HEK293T (cell line): ENCODE measurements around the gene CPD.
A peak's percentile ranks its signal among the peaks of the same experiment; 100 is the strongest.

Source experiments
- CTCF ChIA-PET: fragments of 350-600 bp; formaldehyde crosslinking; extraction: SDS; loops from one replicate; lab custom pipeline; 2021; ENCODE audit warnings: antibody characterized with exemption, inconsistent platforms; lab: Yijun Ruan, JAX
- POLR2A ChIA-PET: fragments of 350-600 bp; formaldehyde crosslinking; extraction: SDS; loops from one replicate; lab custom pipeline; 2020; ENCODE audit warnings: antibody characterized with exemption, inconsistent platforms; lab: Yijun Ruan, JAX
- DNase-seq: peaks from one replicate; pipeline ENCODE4 v3.0.0; 2012; ENCODE audit warnings: mixed read lengths; ENCODE audit errors: extremely low spot score
- ARNT ChIP-seq: fragments of 450-650 bp; IDR thresholded peaks from 2 replicates; pipeline ENCODE4 v1.6.1; 2017; ENCODE audit warnings: mild to moderate bottlenecking
- BHLHE40 ChIP-seq: fragments of 450-650 bp; IDR thresholded peaks from 2 replicates; pipeline ENCODE4 v1.6.1; 2016; ENCODE audit warnings: mild to moderate bottlenecking, moderate library complexity, borderline replicate concordance
- CTBP1 ChIP-seq: fragments of 450-650 bp; IDR thresholded peaks from 2 replicates; pipeline ENCODE4 v1.6.1; 2016; ENCODE audit warnings: borderline replicate concordance
- ELF4 ChIP-seq: fragments of 450-650 bp; IDR thresholded peaks from 2 replicates; pipeline ENCODE4 v1.6.1; 2017; ENCODE audit warnings: antibody characterized with exemption
- FOXA1 ChIP-seq: fragments of 450-650 bp; IDR thresholded peaks from 2 replicates; pipeline ENCODE4 v1.6.1; 2016; ENCODE audit warnings: mild to moderate bottlenecking
- FOXK2 ChIP-seq: fragments of 450-650 bp; IDR thresholded peaks from 2 replicates; pipeline ENCODE4 v1.6.1; 2016; ENCODE audit warnings: mild to moderate bottlenecking
- FOXM1 ChIP-seq: fragments of 450-650 bp; IDR thresholded peaks from 2 replicates; pipeline ENCODE4 v1.6.1; 2017; ENCODE audit warnings: mild to moderate bottlenecking, borderline replicate concordance
- HDGF ChIP-seq: fragments of 450-650 bp; IDR thresholded peaks from 2 replicates; pipeline ENCODE4 v1.6.1; 2017; ENCODE audit warnings: antibody characterized with exemption, borderline replicate concordance
- L3MBTL2 ChIP-seq: fragments of 450-650 bp; conservative IDR thresholded peaks from 2 replicates; pipeline ENCODE4 v1.6.1; 2016; ENCODE audit warnings: mild to moderate bottlenecking
- LEF1 ChIP-seq: fragments of 450-650 bp; IDR thresholded peaks from 2 replicates; pipeline ENCODE4 v1.6.1; 2017; ENCODE audit warnings: mild to moderate bottlenecking, borderline replicate concordance
- NFRKB ChIP-seq: fragments of 450-650 bp; IDR thresholded peaks from 2 replicates; pipeline ENCODE4 v1.6.1; 2016; ENCODE audit warnings: mild to moderate bottlenecking, moderate library complexity
- SP1 ChIP-seq: fragments of 450-650 bp; IDR thresholded peaks from 2 replicates; pipeline ENCODE4 v1.6.1; 2017
- SUZ12 ChIP-seq: fragments of 450-650 bp; IDR thresholded peaks from 2 replicates; pipeline ENCODE4 v1.6.1; 2016; ENCODE audit warnings: mild to moderate bottlenecking
- TARDBP ChIP-seq: fragments of 450-650 bp; IDR thresholded peaks from 2 replicates; pipeline ENCODE4 v1.6.1; 2016
- ZNF384 ChIP-seq: fragments of 450-650 bp; IDR thresholded peaks from 2 replicates; pipeline ENCODE4 v1.6.1; 2016
- TF ChIP-seq, protein P1 (sequence below): fragments of 450-650 bp; IDR thresholded peaks from 2 replicates; pipeline ENCODE4 v1.6.1; 2016

The CPD gene

DNA sequence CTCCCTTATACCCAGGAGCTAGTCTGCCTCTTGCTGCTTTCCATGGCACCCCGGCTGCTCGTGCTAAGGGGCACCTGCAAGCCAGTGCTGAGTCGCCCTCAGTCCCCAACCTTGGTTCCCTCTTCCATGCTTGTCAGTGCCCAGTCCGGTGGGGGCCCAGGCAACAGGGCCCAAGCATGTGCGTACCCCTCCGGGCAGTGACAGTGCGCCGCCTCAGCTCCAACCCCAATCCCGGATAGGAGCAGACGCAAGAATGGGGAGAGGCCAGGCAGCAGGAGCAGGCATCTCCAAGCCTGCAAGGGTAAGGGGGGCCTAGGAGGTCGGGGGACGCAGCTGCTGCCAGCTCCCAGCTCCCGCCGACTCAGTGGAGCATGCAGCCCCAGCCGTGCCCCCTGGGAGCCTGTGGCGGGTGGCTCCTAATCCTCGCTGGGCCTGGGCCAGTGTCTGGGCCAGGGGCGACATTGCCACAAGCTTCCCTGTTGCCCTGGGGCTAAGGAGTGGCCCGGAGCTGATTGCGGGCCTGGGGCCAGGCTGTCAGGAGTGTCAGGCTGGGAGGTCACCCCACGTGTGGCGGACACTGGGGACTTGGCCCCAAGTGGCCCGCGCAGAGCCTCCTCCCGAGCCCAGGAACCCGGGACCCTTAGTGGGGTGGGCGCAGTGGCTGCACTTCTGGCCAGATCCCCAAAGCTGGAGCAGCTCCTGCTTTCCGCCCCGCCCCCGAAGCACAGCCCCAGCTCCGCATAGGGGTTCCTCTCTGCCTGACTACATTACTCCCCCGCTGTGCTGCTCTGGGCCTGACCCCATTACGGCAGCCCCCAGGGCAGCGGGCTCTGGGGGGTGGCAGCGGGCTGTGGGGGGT lies 9.8 kb downstream of the CPD start:
- ChIA-PET POLR2A (no interaction called here), CTCF (no interaction called here)
- DNase-seq, result no peak
- TF ChIP-seq CTBP1, result no peak
- TF ChIP-seq ELF4, result no peak
- TF ChIP-seq, protein P1, sequence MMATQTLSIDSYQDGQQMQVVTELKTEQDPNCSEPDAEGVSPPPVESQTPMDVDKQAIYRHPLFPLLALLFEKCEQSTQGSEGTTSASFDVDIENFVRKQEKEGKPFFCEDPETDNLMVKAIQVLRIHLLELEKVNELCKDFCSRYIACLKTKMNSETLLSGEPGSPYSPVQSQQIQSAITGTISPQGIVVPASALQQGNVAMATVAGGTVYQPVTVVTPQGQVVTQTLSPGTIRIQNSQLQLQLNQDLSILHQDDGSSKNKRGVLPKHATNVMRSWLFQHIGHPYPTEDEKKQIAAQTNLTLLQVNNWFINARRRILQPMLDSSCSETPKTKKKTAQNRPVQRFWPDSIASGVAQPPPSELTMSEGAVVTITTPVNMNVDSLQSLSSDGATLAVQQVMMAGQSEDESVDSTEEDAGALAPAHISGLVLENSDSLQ, result no peak
- TF ChIP-seq LEF1, result no peak
- TF ChIP-seq BHLHE40, result no peak
- no peak for TF ChIP-seq NFRKB
- TF ChIP-seq L3MBTL2, result no peak
- TF ChIP-seq SP1, result no peak
- TF ChIP-seq ZNF384, result no peak
- no peak for TF ChIP-seq SUZ12
- no peak for TF ChIP-seq TARDBP
- no peak for TF ChIP-seq HDGF
- no peak for TF ChIP-seq FOXM1
- no peak for TF ChIP-seq FOXK2
- TF ChIP-seq FOXA1, result no peak
- no peak for TF ChIP-seq ARNT

DNA sequence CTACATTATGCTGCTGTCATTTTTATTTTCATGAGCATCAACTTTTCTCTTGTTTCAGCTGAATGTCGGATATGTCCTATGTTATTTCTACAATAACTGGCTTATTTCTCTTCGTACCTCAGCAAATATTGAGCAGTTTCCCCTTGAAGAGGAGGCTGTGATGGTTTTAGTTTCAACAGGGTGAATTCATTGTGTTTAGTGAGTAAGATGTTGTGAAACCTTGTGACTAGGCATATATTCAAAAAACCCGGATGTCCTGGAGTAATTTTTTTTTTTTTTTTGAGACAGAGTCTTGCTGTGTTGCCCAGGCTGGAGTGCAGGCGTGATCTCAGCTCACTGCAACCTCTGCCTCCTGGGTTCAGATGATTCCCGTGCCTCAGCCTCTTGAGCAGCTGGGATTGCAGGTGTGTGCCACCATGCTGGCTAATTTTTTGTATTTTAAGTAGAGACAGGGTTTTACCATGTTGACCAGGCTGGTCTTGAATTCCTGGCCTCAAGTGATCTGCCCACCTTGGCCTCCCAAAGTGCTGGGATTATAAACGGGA lies 11.1 kb downstream of the CPD start:
- DNase-seq, result no peak
- CTCF ChIA-PET, result no interaction called here
- no peak for TF ChIP-seq CTBP1
- TF ChIP-seq SP1, result no peak
- POLR2A ChIA-PET, result no interaction called here

GRCh38 chr17:30391534-30391933 lies 12.8 kb downstream of the CPD start:
- TF ChIP-seq L3MBTL2 (no peak), ZNF384 (no peak), CTBP1 (no peak), LEF1 (no peak), FOXA1 (no peak)
- CTCF ChIA-PET, result interaction anchor here (0.6 to 0.7 kb wide), 2 partner anchors 8 to 53 kb away, joined by 5 to 8 read pairs; no protein-coding TSS in a partner anchor
- POLR2A ChIA-PET, result no interaction called here
- no peak for DNase-seq

GRCh38 chr17:30393491-30393890 lies 14.8 kb downstream of the CPD start:
- no peak for TF ChIP-seq TARDBP
- TF ChIP-seq FOXA1, result no peak
- TF ChIP-seq CTBP1, result no peak
- no peak for TF ChIP-seq ARNT
- TF ChIP-seq HDGF, result no peak
- no peak for TF ChIP-seq FOXM1
- no peak for TF ChIP-seq SP1
- no peak for TF ChIP-seq FOXK2
- TF ChIP-seq ELF4, result no peak
- TF ChIP-seq L3MBTL2, result no peak
- ChIA-PET CTCF (no interaction called here), POLR2A (interaction anchor here (1.9 kb wide), 1 partner anchor 10 kb away, joined by 7 read pairs; no protein-coding TSS in a partner anchor)
- no peak for DNase-seq

- DNase-seq, result no peak
- TF ChIP-seq ZNF384, result peak; percentile 62
- no peak for TF ChIP-seq ELF4
- ChIA-PET POLR2A (interaction anchor here (0.9 to 1.9 kb wide), 2 partner anchors 10 to 14 kb away, joined by 3 to 7 read pairs; no protein-coding TSS in a partner anchor), CTCF (interaction anchor here (0.6 kb wide), 2 partner anchors 16 to 290 kb away, joined by 3 read pairs; no protein-coding TSS in a partner anchor)
Measured at GRCh38 chr17:30393911-30394867, 15.5 kb downstream of the CPD start.

DNA sequence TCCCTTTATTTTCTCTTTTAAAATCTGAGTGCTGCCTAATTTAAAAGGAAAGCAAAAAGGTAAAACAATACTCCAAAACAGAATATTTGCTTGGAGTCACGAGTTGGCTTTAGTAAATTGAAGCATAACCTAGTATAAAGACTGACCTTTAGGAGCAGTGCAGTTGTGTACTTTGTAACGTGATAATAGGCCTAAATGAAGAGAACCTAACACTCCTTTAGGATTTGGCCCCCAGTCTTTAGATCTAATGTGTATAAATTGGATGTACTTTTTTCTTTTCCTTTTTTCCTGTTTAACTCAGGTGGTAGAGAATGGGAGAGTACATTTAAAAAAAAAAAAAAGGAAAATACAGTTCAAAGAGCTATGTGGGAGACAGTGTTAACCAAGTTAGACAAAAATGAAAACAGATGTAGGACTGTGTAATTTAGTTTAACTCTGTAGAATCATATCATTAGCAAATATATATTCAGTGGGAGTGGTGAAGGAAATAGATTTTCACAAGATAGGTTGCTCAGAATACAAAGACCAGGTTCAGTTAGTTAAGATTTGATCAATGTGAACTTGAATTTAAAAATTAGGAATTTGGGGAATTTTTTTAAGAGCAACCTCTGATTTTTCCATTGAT lies 16.8 kb downstream of the CPD start:
- ChIA-PET CTCF (interaction anchor here (0.6 kb wide), 1 partner anchor 23 kb away, joined by 4 read pairs; no protein-coding TSS in a partner anchor), POLR2A (no interaction called here)
- DNase-seq, result no peak
- no peak for TF ChIP-seq BHLHE40
- TF ChIP-seq LEF1, result no peak
- TF ChIP-seq FOXA1, result peak; percentile 58; the same call in 1 of the 2 replicates
- no peak for TF ChIP-seq SP1
- no peak for TF ChIP-seq ZNF384

DNA sequence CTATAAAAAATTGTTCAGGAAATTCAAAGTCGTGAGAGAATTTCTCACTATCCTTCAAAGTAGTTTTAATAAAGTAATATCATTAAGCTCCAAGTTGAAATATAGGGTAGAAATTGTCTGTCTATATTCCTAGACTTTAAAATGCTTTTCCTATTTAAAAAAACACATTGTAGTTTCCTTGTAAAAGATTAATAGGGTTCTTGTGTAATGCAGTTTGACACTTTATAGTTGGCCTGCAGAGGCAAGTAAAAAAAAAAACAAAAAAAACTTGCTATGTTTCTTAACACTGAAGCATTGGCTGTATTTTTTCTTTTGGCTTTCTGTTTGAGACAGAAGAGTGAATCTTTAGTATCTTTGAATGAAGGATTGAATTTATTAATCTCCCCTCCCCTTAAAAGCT lies 17.4 kb downstream of the CPD start:
- DNase-seq, result no peak
- TF ChIP-seq ZNF384, result peak; percentile 44; the same call in 1 of the 2 replicates
- no peak for TF ChIP-seq SUZ12
- CTCF ChIA-PET, result interaction anchor here (0.6 kb wide), 1 partner anchor 24 kb away, joined by 4 read pairs; no protein-coding TSS in a partner anchor
- POLR2A ChIA-PET, result no interaction called here
